Nephron (organoid): ENCODE results near the gene SPATA9.

ENCODE experiments used
- H3K27ac Mint-ChIP-seq, 3 experiments: 2 replicates each; pipeline ENCODE4 v1.8.0; 2020; ENCODE audit warnings: mixed read lengths in 3 of 3, mild to moderate bottlenecking in 2 of 3, moderate library complexity in 1 of 3
- H3K27me3 Mint-ChIP-seq: 2 replicates; pipeline ENCODE4 v1.8.0; 2021; ENCODE audit warnings: low read depth, mild to moderate bottlenecking, moderate library complexity, mixed read lengths
- H3K36me3 Mint-ChIP-seq: 2 replicates; pipeline ENCODE4 v1.8.0; 2020; ENCODE audit warnings: low read depth, mixed read lengths
- H3K4me1 Mint-ChIP-seq: 2 replicates; pipeline ENCODE4 v1.8.0; 2020; ENCODE audit warnings: mixed read lengths
- H3K4me3 Mint-ChIP-seq, 3 experiments: 2 replicates each; pipeline ENCODE4 v1.8.0; 2020; ENCODE audit warnings: mild to moderate bottlenecking in 3 of 3, mixed read lengths in 3 of 3, moderate library complexity in 2 of 3
- H3K9me3 Mint-ChIP-seq: 2 replicates; pipeline ENCODE4 v1.8.0; 2020; ENCODE audit warnings: mixed read lengths
- TF ChIP-seq, protein P1 (sequence below), 3 experiments: fragments of 200-600 bp; sonication (generic); IDR thresholded peaks; one replicate each; pipeline ENCODE4 v1.5.0; 2021; ENCODE audit warnings: antibody characterized with exemption in 3 of 3; ENCODE audit not compliant: unreplicated experiment in 3 of 3

SPATA9 gene, protein sequence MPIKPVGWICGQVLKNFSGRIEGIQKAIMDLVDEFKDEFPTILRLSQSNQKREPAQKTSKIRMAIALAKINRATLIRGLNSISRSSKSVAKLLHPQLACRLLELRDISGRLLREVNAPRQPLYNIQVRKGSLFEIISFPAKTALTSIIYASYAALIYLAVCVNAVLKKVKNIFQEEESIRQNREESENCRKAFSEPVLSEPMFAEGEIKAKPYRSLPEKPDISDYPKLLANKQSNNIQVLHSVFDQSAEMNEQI

DNA sequence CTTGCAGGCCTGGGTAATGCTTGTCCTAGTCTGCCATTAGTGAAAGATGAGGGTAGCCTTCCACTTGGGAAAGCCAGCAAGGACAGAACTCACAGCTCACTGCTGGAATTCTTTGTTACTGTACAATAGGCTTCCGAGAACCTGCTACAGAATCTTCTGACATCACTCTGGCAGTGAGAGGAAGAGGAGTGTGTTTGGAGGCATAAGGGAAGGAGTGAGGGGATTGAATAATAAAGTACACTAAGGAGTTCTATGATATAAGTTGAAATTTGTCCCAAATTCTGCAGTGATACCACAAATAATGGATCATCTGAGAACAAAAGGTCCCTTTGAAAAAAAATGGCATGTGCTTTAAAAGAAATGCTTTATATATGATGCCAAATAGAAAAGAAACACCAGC, at the start of gene SPATA9:
TSS of gene SPATA9 (minus strand) at position 101 of the 400 bp plus-strand sequence. CDS start 137 bp downstream, outside the sequence.
- TF ChIP-seq, protein P1, sequence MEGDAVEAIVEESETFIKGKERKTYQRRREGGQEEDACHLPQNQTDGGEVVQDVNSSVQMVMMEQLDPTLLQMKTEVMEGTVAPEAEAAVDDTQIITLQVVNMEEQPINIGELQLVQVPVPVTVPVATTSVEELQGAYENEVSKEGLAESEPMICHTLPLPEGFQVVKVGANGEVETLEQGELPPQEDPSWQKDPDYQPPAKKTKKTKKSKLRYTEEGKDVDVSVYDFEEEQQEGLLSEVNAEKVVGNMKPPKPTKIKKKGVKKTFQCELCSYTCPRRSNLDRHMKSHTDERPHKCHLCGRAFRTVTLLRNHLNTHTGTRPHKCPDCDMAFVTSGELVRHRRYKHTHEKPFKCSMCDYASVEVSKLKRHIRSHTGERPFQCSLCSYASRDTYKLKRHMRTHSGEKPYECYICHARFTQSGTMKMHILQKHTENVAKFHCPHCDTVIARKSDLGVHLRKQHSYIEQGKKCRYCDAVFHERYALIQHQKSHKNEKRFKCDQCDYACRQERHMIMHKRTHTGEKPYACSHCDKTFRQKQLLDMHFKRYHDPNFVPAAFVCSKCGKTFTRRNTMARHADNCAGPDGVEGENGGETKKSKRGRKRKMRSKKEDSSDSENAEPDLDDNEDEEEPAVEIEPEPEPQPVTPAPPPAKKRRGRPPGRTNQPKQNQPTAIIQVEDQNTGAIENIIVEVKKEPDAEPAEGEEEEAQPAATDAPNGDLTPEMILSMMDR (IDR thresholded peaks at IDR 0.05; ENCODE audit: unreplicated experiment in 3 of 3), result no peak
- no peak within 1 kb of the TSS for H3K27ac Mint-ChIP-seq
- no peak within 1 kb of the TSS for H3K4me3 Mint-ChIP-seq

DNA sequence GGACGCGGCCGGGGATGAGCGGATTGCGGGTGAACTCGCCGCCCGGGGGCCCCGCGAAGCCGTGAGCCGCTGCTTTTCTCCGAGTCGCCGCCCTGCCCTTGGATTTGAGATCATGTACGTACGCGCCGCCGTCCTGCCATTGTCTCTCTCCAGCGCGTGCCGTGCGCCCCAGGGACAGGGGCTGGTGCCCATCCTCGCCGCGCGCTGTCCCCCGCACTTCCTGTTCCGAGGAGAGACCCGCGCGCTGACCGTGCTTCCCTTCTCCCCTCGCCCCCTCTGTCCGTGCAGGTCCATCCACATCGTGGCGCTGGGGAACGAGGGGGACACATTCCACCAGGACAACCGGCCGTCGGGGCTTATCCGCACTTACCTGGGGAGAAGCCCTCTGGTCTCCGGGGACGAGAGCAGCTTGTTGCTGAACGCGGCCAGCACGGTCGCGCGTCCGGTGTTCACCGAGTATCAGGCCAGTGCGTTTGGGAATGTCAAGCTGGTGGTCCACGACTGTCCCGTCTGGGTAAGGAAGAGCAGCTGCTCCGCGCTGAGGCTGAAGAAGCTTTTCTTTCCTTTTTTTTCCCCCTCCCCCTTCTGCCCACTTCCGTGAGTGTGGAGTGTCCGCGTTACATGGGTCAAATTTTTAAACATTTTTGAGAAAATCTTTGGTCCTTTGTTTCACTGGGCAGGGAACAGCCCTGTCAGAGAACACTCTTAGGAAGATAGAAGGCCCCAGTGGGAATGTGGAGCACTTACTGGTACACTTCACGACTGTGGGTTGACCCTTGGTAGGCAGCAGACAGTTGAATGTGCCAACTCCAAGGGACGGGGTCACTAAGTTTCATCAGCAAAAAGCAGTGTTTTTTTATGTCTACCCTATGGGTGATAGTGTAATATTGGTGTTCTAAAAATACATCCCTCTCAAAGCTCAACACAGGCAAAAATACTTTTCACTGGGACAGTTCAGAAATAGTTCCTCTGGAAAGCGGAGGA, 49.1 kb upstream of the SPATA9 start:
- peak overlapping the region; percentile 95 to 98 (median 96) for H3K4me3 Mint-ChIP-seq
- peaks cover 74% of the 10 kb centered on the region for H3K4me1 Mint-ChIP-seq
- peaks cover 8% of the 10 kb centered on the region for H3K36me3 Mint-ChIP-seq
- no peaks in the 10 kb centered on the region for H3K27me3 Mint-ChIP-seq
- H3K9me3 Mint-ChIP-seq, result no peaks in the 10 kb centered on the region
- H3K27ac Mint-ChIP-seq, result peak overlapping the region; percentile 96 to 99 (median 97)
- TF ChIP-seq, protein P1 (IDR thresholded peaks at IDR 0.05; ENCODE audit: unreplicated experiment in 3 of 3), result no peak

More for the DNA sequence above, at the start of gene SPATA9:
- no peaks in the 10 kb centered on the region for H3K36me3 Mint-ChIP-seq
- peaks cover 4% of the 10 kb centered on the region for H3K27me3 Mint-ChIP-seq
- H3K4me1 Mint-ChIP-seq, result no peaks in the 10 kb centered on the region
- H3K9me3 Mint-ChIP-seq, result no peaks in the 10 kb centered on the region

DNA sequence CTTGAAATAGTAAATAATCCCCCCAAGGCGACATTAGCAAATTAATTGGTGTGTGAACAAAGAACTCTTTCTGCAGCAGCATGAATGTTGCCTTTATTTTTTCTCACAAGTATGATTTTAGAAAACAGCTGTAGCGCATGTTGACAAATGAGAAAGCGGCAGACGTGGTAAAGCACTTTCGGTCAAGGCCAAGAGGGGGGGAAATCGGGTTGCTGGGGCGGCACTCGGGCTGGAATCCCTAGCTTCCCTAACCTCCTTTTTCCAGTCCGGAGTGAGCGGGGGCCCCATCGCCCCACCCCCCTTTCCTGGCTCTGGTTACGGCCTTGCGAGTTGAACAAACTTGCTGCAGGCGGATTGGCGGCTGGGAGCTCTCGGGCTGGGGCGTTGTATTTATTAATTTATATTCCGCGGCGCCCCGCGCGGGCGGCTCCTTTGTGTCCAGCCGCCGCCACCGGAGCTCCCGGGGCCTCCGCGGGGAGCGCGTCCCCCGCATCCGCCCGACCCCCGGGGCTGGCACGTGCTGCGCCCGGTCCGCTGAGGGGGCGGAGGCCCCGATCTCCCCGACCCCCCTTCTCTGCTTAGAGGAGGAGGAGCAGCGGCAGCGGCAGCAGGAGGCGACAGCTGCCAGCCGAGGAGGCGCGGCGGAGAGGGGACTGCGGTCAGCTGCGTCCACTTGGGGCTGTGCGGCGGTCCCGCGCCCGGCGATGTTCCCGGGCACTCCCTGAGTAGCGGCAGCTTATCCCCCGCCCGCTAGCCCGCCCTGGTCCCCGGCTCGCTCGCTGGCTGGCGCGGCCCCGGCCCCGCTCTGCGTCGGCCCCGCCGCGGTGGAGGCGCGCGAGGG, 48.2 kb upstream of the SPATA9 start, which contains the start of gene RHOBTB3:
TSS of gene RHOBTB3 (plus strand) at position 607 of the 841 bp plus-strand sequence. CDS start 347 bp downstream, outside the sequence.
- peaks cover 76% of the 10 kb centered on the region for H3K4me1 Mint-ChIP-seq

DNA sequence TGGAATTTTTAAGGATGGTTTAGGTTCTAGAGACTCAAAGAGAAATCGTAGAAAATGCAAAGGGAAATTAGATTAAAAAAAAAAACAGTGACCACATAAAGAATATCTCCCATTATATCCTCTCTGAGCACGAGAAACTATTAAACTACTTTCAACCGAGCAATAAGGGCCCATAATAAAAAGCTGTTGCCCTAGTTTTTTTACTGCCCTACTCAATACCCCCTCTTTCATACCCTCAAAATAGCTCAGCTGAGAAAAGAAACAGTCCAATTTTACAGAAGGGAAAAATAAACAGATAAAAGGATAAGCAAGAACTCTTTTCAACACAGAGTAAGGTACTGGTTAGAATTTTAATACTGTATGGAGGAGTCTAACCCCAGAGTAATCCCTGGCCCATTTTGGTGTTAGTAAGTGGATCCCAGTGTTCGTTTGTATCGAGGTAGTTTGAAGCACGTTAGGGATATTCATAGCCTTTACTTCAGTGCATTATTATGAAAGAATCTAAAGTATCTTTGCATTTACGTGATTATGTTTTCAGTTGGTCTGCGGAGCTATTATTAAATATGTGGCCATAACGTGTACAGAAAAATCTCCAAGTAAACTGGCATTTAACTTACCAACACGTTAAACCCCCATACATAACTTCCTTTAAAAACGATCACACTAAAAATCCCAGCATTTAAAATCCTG, 47.4 kb upstream of the SPATA9 start:
- Mint-ChIP-seq H3K4me1 (peaks cover 79% of the 10 kb centered on the region), H3K4me3 (peak overlapping the region; percentile 90 to 93 (median 91)), H3K9me3 (no peaks in the 10 kb centered on the region), H3K27ac (peak overlapping the region; percentile 97 to 99 (median 98)), H3K36me3 (no peaks in the 10 kb centered on the region), H3K27me3 (no peaks in the 10 kb centered on the region)
- TF ChIP-seq, protein P1 (IDR thresholded peaks at IDR 0.05; ENCODE audit: unreplicated experiment in 3 of 3), result no peak

More for the DNA sequence above, 48.2 kb upstream of the SPATA9 start, which contains the start of gene RHOBTB3:
- no peaks in the 10 kb centered on the region for H3K27me3 Mint-ChIP-seq
- no peaks in the 10 kb centered on the region for H3K36me3 Mint-ChIP-seq
- no peaks in the 10 kb centered on the region for H3K9me3 Mint-ChIP-seq
- H3K4me3 Mint-ChIP-seq, result peak within 1 kb of the TSS; percentile 95 to 98 (median 96)
- peak within 1 kb of the TSS; percentile 97 to 99 (median 98) for H3K27ac Mint-ChIP-seq
- TF ChIP-seq, protein P1 (IDR thresholded peaks at IDR 0.05; ENCODE audit: unreplicated experiment in 3 of 3), result no peak
